Hepatocyte (in vitro differentiated cells): ENCODE data around the gene MC4R.

Experiments used
- CTCF ChIP-seq: fragments of 200-600 bp; sonication (generic); IDR thresholded peaks from 2 replicates; pipeline ENCODE4 v1.5.1; 2016; ENCODE audit warnings: antibody characterized with exemption, mild to moderate bottlenecking; ENCODE audit not compliant: poor library complexity
- EZH2 ChIP-seq: fragments of 200-600 bp; sonication (generic); IDR thresholded peaks from 2 replicates; pipeline ENCODE4 v1.6.1; 2016; ENCODE audit warnings: antibody characterized with exemption, mild to moderate bottlenecking, borderline replicate concordance

GRCh38 chr18:60401346-60401745 lies 28.8 kb upstream of the MC4R start:
- no peak for TF ChIP-seq CTCF
- no peak for TF ChIP-seq EZH2
